ENCODE measurements around the gene PPM1D.

DNA sequence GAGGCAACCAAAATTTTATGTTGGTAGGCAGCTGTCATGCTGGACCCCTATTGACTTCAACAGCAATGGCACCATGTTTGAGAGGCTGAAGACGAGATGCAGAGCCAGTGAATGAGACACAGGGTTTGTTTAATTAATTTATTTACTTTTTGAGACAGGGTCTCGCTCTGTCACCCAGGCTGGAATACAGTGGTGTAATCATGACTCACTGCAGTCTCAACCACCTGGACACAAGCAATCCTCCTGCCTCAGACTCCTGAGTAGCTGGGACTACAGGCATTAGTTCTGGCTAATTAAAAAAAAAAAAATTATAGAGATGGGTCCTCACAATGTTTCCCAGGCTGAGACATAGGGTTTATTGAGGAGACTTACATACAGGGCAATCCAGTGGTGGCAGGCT lies 36.2 kb upstream of the PPM1D start:
- TF ChIP-seq, protein P1, sequence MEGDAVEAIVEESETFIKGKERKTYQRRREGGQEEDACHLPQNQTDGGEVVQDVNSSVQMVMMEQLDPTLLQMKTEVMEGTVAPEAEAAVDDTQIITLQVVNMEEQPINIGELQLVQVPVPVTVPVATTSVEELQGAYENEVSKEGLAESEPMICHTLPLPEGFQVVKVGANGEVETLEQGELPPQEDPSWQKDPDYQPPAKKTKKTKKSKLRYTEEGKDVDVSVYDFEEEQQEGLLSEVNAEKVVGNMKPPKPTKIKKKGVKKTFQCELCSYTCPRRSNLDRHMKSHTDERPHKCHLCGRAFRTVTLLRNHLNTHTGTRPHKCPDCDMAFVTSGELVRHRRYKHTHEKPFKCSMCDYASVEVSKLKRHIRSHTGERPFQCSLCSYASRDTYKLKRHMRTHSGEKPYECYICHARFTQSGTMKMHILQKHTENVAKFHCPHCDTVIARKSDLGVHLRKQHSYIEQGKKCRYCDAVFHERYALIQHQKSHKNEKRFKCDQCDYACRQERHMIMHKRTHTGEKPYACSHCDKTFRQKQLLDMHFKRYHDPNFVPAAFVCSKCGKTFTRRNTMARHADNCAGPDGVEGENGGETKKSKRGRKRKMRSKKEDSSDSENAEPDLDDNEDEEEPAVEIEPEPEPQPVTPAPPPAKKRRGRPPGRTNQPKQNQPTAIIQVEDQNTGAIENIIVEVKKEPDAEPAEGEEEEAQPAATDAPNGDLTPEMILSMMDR (IDR thresholded peaks at IDR 0.05): no peak
- TF ChIP-seq POLR2A (IDR thresholded peaks at IDR 0.05) (no peak), EP300 (IDR thresholded peaks at IDR 0.05) (no peak), POLR2AphosphoS5 (IDR thresholded peaks at IDR 0.05) (no peak)
